T-helper 9 cell (primary cell): Measurements from ENCODE around the gene NECTIN1.

Experiments used
- DNase-seq: peaks from one replicate; pipeline ENCODE4 v3.0.0-alpha.2; 2020

The NECTIN1 gene

DNA sequence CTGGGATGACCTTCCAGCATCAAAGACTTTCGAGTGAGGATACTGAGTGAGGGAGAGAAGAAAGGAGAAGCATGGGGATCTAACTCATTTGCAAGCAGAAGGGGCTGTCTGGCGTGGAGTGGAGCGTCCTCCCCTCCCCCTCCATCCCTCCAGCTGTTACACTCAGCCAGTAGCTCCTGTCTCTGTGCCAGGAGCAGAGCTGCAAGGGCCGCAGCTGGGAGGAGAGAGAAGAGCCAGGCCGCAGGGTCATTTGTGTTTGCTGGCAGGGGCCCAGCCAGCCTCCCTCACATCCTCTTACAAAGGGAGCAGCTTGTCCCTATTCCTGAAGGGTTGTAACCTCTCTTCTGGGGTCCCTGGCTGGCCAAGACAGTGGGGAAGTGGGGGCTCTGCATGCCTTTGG is 57.9 kb downstream of the NECTIN1 start:
- no peak for DNase-seq

DNA sequence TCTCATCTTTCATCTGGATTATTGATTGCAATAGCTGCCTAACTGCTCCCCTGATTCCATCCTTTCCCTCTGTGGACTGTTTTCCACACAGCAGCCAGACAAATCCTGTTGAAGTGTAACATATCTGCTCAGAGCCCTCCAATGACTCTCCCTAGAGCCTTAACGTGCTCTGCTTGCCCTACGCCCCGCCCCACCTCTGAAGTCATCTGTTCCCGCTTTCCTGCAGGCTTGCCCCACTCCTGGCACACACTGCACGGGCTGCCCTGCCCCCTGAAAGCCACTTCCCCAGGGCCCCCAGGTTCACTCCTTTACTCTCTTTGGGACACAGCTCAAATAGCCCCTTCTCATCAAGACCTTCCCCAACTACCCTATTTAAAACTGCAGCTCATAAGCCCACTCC is 59.5 kb downstream of the NECTIN1 start:
- DNase-seq: no peak

DNA sequence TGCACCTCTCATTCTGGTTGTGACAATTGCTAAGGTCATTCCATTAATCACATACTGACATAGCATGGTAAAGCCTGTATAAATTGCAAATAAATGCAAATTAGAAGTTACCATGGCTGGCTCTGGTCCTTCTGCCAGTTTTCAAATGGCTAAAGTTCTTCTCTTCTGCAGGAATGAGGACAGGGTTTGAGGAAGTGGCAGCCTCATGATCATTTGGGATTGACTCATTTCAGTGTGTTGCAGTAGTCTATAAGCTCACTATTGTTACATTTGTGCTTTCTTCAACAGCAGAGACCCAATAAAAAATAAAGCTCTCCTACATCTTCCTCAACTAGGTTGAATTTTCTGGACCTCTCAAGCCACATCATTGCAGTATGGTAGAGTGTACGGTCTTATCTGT is 60.3 kb downstream of the NECTIN1 start:
- no peak for DNase-seq

DNA sequence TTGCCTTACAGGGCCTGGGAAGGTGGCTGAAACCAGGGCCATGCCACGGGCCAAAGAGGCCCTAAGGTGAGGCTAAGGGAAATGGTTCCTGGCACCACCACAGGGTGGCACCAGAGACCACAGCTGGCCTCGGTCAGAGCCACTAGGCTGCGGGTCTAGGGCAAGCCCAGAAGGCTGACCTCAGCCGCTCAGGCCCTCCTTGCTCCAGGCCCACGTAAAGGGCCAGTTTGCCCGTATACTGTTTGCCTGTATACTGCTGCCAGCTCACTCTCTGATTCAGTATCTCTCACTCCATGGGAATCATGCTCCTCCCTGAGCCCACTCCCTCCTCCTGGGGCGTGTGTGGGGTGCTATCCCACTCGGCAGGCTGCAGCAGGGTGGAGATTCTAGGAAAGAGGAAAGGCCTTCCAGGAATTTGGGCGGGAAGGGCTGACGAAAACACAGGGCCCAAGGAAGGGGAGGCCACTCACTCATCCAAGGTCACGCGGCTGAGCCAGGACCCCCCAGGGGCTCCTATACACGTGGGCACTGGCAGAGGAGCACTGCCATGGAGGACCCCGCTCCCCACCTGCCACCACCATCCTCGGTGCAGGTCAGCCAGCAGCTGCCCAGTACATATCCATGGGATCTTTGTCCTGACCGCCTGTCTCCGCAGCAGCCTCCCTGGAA is 62.4 kb downstream of the NECTIN1 start:
- DNase-seq: peak; percentile 53

DNA sequence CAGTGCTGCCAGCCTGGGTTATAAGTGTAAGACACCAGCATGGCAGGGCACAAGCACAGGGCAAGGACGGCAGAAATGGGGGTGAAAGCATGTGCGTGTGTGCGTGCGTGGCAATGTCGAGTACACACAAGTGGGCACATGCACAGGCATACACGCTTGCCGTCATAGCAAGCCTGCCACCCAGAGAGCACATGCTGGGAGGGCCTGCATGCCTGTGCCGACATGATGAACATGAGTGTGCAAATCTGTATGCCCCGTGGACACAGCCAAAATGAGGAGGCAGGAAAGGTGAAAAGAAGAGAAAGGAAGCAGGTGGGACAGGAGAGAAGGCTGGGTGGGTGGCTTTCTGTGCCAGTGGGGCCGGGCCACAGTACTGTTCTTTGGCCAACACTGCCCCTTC is 62.9 kb downstream of the NECTIN1 start:
- no peak for DNase-seq

DNA sequence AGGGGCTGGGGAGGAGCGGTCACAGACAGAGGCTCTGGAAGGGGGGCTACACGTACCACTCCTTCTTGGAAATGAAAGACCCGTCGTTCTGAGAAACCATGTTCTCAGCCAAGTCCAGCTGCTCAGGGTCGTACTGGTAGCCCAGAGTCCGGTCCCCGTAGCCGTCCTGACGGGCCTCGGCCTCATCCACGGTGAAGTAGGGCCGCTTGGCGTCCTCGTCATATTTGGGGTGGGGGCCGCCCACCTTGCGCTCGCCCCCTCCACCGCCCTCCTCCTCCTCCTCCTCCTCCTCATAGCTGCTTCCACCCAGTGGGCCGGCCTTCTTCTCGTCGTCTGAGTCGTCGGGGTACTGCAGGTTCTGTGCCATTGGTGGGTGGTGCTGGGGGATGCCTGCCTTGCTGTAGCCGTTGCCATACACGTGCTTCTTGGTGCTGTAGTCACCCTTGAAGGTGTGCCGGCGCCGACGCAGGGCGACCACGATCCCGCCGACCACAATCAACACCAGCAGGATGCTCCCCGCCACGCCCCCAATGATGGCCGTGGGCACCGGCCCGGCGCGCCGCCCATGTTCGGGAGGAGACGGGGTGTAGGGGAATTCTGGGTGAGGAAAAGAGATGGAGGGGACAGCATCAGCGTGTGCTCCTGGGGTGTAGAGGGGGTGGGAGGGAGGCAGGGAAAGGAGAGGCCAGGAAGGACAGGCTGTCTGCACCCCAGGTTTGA is 64.1 kb downstream of the NECTIN1 start:
- no peak for DNase-seq

DNA sequence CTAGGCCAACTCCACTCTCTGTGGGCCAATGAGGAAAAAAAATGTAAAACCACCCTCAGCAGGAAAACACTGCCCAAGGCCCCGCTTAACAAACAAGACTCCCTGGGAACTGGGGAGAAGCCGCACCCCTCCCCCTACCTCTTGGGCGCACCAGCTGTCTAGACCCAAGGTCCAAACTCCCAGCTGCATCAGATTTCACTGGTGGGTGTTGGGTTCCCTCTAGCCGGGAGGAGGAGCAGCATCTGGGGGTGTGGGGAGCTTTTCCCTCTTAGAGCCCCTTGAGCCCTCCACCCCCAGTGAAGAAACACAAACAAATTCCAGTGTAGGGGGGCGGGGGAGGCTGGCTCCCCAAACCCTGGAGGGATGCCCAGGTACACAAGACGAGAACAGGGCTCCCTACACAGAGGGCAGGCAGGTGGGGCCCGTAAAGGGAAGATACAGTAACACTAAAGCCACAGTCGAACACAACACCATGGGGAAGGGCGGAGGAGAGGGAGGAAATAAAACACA is 64.9 kb downstream of the NECTIN1 start:
- DNase-seq: no peak

DNA sequence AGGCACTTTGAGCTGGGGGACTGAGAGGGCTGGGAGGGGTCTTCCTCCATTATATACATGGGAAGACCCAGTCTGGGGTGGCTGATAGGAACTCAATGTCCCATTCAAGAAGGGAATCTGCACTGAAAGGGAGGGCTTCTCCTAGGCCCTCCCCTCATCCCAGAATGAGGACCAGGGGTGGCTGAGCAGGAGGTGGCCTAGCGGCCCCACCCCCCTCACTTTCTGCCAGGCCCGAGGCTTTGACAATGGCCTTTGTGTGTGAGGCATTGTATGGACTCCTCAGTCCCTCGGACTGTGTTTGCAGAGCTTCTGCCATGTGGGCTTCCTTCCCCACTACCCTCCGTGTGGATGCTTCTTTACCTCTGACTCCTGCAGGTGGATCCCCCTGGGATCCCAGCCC is 65.7 kb downstream of the NECTIN1 start:
- no peak for DNase-seq

DNA sequence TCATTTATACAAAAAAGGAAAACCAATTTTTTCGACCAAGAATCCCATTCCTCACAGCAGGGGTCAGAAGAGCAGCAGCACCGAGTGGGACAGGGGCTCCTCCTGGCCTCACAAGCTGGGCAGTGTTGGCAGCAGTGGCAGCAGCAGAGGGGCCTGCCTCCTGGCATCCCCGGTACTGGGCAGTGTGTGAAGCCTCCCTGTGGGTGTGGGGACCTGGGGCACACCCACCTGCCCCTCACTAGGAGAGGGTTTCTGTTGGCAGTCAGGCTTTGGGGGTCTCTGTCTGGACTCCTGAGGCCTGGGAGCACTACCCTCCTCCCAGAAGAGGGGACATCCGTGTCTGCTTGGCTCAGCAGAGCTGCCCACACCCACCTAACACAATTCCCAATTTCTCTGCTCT is 67.8 kb downstream of the NECTIN1 start:
- no peak for DNase-seq

DNA sequence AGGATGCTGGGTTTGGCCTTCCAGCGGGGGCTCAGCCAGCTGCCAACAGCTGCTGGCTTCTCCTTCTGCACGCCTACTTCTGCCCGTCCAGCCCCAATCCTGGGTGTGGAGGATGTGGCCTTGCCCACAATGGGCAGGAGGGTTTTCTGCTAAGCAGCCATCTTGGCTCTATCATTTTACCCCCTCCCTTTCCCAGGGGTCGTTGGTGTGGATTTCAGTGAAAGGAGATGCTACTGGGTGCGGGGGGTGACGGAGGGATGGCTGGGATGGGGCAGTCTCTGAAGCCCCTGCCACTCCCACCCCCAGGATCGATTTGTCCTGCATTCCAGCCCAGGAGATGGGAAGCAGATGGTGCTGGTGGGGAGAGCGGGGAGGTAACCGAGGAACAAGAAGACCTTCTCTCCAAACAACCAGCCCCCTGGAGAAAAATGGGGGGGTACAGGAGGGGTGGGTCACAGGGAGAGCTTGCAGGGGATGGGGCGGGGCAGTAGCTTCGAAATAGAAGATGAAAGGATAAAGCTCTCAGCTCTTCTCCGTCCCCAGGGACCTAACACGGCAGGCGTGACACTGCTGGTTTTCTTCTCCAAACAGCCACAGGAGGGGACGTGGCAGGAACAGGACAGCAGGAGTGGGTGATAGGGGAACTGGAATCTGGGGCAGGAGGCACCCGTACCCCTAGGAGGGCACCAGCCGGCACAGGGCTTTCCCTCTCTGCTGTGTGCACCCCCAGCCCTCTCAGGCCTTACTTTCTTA is 68.9 kb downstream of the NECTIN1 start:
- DNase-seq: no peak

DNA sequence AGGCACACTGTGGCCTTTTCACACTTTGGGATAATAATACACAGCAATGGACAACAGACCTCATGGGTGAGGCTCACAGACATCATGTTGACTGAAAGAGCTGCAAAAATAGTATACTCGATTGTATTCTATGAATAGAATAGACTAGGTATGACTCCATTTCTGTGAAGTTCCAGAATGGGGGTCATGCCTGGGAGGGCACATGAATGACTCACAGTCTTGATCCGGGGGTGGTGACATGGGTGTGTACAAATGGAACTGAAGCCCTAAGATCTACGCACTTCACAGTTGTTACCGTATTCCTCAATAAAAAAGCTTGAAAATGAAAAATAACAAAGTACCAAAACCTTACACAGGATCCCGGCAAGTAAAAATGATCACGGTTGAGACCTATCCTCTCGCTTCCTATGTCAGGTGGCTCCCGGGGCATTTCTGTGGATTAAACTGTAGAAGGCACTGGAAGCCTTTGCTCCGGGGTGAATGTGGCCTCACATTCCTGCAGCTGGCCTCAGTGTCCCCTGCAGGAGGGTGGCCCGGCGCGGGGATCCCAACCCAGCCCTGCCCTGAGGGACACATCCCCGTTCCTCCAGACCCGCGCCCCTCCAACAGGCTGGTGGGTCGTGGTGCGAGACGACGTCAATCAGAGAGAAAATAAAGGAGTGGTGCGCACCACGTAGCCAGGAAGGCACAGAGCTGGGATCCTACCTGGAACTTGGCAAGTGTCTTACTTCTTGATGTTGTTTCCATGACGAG is 75.9 kb downstream of the NECTIN1 start:
- DNase-seq: no peak

DNA sequence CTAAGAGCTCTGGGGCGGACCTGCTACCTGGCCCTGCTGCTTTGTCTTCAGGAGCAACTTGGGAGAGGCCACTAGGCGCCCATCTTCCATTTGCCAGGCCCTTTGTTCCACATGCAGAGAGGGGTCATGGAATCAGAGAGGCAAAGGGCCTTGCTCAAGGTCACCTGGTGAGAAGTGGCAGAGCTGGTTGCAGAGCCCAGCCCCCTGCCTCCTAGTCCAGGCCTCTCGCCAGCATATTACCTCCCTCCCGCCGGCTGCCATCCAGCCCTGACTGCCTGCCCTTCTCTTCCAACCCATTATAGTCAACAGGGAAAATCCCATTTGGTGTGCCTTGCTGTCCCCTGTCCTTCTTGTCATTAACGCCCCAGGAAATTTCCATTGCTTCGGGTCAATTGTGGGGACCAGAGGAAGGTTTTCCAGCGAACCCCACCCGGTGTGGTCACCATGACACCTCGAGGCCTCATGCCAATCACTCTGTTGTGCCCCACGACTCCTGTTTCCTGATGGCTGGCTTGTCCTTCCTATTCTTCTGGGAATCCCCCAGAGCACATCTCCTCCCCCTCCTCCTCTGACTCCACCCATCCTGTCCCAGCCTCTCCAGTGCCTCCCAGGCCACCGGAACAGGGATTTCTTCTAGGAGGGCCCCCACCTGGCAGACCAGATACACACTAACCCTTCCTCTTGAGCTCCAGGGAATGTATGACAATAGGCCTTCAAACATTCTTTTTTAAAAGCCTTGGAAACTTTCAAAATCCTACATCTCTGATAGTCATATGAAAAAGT is 77.0 kb downstream of the NECTIN1 start:
- no peak for DNase-seq

DNA sequence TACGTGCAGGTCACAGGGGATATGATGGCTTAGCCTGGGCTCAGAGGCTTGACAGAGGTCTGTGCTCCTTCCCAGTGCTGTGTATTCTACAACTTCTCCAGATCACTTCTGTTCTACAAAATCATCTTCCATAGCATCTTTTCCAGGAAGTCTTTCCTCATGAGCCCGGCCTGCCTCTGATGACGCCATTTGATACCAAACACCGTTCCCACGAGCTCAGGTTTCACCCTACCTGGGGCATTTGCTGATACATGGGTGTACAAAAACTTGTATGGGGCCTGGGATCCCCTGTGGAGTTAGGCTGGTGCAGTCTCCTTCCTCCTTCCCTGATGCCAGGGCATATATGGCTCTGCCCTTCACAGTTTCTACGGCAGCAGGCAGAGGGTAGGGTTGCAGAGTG is 78.7 kb downstream of the NECTIN1 start:
- no peak for DNase-seq

DNA sequence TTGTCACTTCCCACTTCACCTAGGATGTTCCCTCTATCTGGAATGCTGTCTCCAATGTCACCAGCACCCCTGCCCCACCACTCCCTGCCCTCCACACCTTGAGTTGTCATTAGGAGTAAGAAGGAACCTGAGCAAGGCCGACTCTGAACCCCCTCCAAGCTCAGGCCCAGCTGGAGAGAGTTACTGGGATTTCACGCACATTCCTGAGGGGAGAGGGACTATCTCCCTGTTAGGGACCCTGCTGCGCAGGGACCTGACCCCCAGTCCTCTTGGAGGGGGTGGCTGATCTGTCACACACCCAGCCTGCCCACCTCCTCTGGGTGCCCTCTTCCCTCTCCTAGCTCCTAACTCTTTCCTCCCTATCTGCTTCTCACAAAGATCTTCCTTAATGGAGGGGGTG is 81.7 kb downstream of the NECTIN1 start:
- DNase-seq: no peak

DNA sequence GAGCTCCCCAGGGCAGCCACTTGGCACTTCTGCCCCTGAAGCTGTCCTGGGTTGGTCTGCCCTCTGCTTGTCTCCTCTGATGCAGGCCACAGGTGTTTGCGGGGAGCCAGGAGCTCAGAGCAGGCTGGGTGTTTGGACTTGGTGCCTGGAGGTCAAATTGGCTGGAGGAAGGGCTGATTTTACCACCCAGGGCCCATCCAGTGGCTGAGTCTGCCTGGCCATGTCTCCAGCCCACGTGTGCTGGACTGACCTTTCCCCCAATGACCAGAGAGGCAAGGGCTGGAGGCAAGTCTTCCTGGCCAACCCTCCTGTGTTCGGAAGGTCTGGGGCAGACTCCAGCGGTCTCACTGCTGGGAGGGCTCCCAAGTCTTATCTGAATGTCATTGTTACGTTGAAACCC is 84.0 kb downstream of the NECTIN1 start:
- DNase-seq: no peak

DNA sequence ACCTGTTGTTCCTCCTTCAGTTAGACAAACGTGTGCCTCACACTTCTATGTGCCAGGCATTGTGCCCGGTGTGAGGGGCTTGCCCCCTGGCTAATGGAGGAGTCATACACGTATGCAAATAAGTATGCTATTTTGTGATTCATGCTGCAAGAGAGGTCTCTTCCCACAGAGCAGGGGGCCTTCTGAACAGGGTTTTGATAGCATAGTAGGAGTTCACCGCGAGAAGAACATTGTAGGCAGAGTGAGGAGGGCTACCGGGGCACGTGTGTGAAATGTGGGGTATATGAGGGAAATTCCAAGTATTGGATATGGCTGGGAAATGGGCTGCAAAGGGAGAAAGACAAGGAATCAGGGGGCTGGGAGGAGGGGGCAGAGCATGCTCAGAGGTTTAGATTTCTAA is 84.5 kb downstream of the NECTIN1 start:
- no peak for DNase-seq

DNA sequence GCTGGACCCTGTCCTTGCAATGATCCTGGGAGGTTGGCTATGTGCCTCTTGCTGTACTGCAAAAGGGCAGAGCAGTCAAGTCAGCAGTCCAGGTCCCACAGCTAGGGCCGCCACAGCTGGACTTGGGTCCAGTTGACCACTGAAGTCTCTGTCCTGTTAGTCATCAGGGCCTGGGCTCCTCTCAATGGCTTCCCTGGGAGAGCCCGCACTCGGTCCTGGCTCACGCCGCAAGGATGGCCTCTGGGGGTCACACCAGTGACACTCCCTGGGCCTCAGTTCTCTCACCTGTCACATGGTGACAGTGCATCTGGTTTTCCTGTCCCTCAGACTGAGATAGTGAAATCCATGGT is 85.1 kb downstream of the NECTIN1 start:
- DNase-seq: no peak

DNA sequence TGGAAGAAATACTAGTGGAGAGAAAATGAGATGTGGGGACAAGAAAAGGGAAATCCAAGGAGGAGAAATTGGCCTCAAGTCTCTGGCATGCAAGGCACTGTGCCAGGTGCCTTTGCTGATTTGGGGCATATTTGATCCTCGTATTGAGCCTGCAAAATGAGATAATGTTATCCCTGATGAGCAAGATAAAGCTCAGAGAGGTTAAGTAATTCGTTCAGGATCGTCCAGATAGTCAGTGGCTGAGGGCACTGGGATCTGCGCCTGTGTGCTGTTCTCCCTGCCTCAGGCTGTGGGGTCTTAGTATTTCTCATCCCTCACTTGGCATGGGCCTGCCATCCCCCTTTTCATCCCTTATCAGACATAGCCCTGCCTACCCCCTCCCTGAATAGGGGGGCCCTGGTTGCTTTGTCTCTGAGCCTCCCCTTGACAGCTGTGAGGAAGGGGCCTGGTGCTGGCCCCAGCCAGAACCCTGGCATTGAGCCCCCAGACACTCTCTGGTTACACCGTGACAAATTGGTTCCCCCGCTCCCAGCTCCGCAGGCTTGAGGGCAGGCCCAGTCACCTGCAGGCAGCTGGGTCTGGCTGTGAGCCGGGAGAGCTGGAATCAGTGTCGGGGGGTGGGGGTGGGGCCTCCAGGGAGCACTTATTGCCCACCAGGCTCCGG is 85.7 kb downstream of the NECTIN1 start:
- no peak for DNase-seq

DNA sequence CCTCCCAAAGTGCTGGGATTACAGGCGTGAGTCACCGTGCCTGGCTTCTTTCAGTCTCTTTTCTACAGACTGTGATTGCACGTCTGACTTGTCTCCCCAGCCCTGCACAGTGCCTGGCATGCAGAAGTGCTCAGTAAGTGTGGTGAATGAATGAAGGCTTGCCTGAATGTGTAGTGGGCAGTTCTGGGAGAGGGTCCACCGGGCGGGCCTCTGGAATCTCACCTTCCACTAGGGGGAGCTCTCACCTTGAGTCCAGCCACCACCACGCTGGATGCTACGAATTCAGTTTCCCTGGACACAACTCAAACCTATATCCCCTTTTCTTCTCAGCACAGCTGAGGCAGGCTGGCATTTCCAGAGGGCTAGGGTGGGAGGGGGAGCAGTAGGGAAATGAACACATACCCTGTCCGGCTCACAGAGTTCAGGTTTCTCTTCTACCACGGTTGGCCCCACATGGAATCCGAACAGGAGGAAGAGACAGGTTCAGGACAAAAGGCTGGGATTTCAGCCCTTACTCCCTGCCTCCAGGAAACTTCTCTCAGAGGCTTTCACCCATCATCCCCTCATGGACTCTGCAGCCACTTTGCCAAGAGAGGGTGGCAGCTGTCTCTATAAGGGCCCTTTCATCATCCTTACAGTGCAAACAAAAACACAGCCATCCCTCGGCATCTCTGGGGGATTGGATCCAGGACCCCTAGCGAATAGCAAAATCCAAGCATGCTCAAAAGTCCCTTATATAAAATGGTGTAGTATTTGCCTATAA is 86.8 kb downstream of the NECTIN1 start:
- DNase-seq: no peak

DNA sequence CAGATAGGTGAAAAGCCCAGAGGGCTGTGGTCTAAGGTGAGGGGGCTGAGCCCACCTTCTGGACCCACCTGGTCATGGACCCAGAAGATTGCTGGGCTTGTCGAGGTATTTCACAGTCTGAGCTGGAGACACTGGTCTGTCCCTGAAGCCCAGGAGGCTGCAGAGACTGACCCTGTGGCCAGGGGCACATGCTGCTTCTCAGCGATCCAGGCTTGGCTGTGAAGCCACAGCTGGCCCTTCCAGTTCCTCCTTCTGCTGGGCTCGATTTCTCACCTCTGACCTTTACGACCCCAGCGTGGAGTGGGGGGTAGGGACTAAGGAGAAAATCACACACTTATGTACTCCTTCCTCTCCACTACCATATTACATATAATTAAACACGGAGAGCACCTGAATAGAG is 88.5 kb downstream of the NECTIN1 start:
- DNase-seq: no peak

DNA sequence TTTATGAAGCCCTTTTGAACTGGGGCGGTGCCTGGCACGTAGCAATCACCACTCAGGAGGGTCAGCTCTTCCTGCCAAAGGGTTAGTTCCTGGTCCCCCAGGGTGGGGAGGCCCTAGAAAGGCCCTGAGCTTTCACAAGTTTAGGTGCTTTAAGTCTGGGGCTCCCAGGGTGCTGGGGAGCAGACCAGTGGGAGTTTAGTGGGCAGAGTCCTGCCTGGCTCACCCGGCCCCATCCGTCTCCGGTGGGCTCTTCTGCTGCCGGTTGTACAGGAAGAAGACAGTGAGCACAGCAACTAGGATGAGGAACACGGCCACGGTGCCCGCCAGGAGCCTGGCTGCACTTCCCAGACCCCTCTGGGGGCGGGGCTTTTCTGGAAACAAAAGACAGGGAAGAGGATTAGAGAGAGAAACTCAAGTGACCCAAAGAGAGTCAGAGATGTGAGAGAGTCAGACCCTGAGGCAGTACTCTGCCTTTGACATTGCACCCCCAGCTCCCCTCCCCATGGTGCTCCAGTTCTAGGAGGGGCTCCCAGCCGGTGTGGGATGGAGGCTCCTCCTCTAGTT is 89.3 kb downstream of the NECTIN1 start:
- DNase-seq: no peak
